Astrocyte of the spinal cord (primary cell): Measurements from ENCODE around the gene FRMD3.
A peak's percentile ranks its signal among the peaks of the same experiment; 100 is the strongest.

ENCODE experiments used
- DNase-seq: peaks from one replicate; pipeline ENCODE4 v3.0.0; 2011; ENCODE audit warnings: low read depth, low spot score
- H3K4me3 ChIP-seq: 2 replicates; pipeline ENCODE4 v1.5.1; 2011; ENCODE audit warnings: low read depth, mild to moderate bottlenecking, low read length, moderate library complexity
- CTCF ChIP-seq: IDR thresholded peaks from 2 replicates; pipeline ENCODE4 v1.5.1; 2012; ENCODE audit warnings: low read depth, mild to moderate bottlenecking, low read length, inconsistent platforms
- in situ Hi-C: cut with HindIII; loops from 2 replicates; pipeline ENCODE4 v1.10.0; 2017; ENCODE audit warnings: low sequenced_read_pairs

The FRMD3 gene

GRCh38 chr9:83570359-83570758, 32.2 kb upstream of the FRMD3 start:
- H3K4me3 ChIP-seq: no peak overlapping the region
- peak; percentile 32 for DNase-seq
- in situ Hi-C loops: no loop called here
- no peak for TF ChIP-seq CTCF

- no peak overlapping the region for H3K4me3 ChIP-seq
- in situ Hi-C loops: no loop called here
- no peak for TF ChIP-seq CTCF
- DNase-seq: no peak
Observed at GRCh38 chr9:83569326-83569725, 31.1 kb upstream of the FRMD3 start.

GRCh38 chr9:83563360-83563759, 25.2 kb upstream of the FRMD3 start:
- no peak for DNase-seq
- TF ChIP-seq CTCF: no peak
- in situ Hi-C loops: no loop called here
- H3K4me3 ChIP-seq: no peak overlapping the region

- no peak overlapping the region for H3K4me3 ChIP-seq
- no peak for DNase-seq
- in situ Hi-C loops: no loop called here
- no peak for TF ChIP-seq CTCF
Observed at GRCh38 chr9:83560169-83560826, 22.1 kb upstream of the FRMD3 start.

GRCh38 chr9:83557771-83558170, 19.6 kb upstream of the FRMD3 start:
- in situ Hi-C loops: no loop called here
- no peak for DNase-seq
- H3K4me3 ChIP-seq: no peak overlapping the region
- TF ChIP-seq CTCF: no peak

- in situ Hi-C loops: no loop called here
- DNase-seq: no peak
- no peak overlapping the region for H3K4me3 ChIP-seq
- no peak for TF ChIP-seq CTCF
Observed at GRCh38 chr9:83557317-83557716, 19.1 kb upstream of the FRMD3 start.

- TF ChIP-seq CTCF: no peak
- DNase-seq: no peak
- H3K4me3 ChIP-seq: no peak overlapping the region
- in situ Hi-C loops: no loop called here
Observed at GRCh38 chr9:83554278-83554677, 16.1 kb upstream of the FRMD3 start.
